AG10803 (cell line): ENCODE data around the gene TMEM234.

Experiments used
- DNase-seq: peaks from one replicate; pipeline ENCODE4 v3.0.0; 2010; ENCODE audit warnings: low read depth
- H3K4me3 ChIP-seq: 2 replicates; pipeline ENCODE4 v1.5.1; 2011; ENCODE audit warnings: mild to moderate bottlenecking, low read length, control low read depth
- CTCF ChIP-seq: conservative IDR thresholded peaks from 2 replicates; pipeline ENCODE4 v1.5.1; 2011; ENCODE audit warnings: mild to moderate bottlenecking, low read length, control low read depth, inconsistent platforms

TMEM234 gene

DNA sequence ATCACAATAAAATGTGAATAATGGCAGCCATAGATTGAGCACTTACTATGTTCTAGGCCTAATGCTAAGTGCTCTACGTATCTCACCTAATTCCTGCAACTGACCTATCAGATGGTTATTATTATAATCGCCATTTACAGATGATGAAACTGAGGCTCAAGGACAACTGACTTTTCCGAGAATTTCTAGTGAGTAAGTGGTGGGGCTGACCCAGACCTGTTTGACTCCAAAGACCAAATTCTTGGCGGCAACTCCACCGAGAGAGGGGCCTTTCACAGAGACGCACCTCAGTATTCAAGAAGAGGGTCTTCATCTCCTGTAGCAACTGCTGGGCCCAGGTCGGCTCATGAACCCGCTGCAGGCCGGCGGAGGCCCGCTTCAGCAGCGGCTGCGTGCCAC is 573 bp downstream of the TMEM234 start:
- DNase-seq = no peak

DNA sequence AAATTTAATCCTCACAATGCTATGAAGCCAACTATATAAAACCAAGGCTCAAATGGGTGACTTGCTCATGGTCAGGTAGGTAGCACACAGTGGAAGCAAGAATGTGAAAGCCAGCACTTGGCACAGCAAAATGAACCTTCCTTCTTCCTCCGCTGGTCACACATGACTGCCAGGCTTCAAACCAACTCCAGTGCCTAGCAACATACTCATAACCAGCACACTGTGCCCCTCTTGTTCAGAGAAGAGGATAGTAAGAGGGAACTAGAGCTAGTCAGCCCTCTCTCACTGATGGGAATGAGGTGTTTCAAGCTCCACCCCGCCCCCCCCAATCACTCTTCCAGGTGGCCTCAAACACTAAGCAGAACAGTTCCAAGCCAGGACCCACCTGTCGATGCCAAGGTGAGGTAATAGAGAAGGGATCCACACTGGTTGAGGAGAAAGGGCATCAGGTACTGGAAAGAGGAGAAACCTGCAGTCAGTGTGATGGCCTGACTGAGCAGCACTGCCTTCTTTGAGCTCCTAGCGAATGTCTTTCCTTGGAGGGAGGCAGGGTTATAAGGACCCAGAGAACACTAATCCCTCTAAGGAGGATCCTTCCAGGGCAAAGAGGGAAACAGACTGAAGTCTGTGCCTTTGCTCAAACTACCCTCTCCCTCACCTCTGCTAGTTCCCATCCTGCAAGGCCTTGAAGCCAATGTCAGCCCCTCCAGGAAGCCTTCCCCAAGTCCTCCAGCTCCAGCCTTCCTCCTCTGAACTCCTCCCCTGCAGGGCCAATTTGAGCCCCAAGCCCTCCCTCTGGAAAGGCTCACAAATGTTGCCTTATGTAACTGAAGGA is 1.2 kb downstream of the TMEM234 start:
- DNase-seq = no peak
- H3K4me3 ChIP-seq = peak overlapping the region; percentile 96
- no peak for TF ChIP-seq CTCF

More for the DNA sequence above, 573 bp downstream of the TMEM234 start:
- peak overlapping the region; percentile 96 for H3K4me3 ChIP-seq
- TF ChIP-seq CTCF = no peak

GRCh38 chr1:32219022-32219421 is 3.1 kb downstream of the TMEM234 start:
- H3K4me3 ChIP-seq = no peak overlapping the region
- peak; percentile 92 for DNase-seq
- TF ChIP-seq CTCF = peak; percentile 15; the same call in 1 of the 2 replicates

- DNase-seq = no peak
- H3K4me3 ChIP-seq = no peak overlapping the region
- no peak for TF ChIP-seq CTCF
Measured at GRCh38 chr1:32216566-32216965, 5.6 kb downstream of the TMEM234 start.

DNA sequence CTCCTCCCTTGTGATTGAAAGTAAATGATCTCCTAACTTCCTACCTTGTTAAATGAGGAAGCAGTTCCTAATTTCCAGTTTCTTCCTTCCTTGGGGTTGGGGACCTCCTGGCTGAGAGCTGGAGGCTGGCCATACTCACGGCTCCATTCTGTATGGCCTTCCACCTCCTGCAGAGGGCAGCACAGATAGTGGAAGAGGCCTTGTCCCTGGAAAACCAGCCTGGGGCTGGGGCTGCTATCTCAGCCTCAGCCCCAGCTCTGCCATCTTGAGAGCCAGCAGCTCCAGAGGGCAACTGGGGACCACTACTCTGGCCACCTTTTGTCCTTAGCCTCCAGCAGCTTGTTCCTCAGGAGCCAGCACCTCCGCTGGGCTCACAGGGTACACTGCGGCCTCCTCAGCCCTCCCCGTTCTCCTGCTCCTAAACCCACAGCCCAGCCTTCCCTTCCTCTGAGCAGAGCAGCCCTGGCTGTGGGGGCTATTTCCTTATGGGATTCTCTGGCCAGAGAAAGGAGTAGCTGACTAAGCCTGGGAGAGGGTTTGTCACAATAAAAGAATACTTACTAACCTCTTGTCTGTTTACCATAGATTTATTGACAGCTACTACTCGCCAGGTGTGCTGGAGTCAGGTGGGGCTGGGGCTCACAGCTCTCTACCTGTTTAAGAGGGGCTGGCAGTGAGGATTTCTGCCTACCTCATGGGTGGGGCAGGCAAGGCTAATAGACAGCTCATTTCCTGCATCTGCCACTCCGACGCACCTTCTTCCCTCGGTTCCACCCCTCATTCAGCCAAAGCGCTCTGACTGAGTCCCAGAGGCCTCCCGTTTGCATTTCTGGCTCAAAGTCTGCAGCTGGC is 6.3 kb downstream of the TMEM234 start:
- peak; percentile 86 for TF ChIP-seq CTCF
- peak; percentile 64 for DNase-seq
- no peak overlapping the region for H3K4me3 ChIP-seq

DNA sequence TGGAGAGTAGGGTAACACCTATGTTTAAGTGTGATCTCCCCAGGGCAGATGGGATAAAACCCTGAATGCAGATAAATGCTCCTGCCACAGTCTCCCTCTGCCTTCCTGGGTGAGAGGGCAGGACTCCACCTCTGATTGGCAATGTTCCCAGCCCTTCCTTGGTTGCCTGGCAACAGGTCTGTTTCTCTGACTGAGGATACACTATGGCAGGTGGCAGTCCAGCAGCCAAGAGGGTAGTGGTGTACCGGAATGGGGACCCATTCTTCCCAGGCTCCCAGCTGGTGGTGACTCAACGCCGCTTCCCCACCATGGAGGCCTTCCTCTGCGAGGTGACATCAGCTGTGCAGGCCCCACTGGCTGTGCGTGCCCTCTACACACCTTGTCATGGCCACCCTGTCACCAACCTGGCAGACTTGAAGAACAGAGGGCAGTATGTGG is 13.2 kb downstream of the TMEM234 start, which contains the start of gene DCDC2B:
TSS of gene DCDC2B (plus strand) at position 199 of the 438 bp plus-strand sequence. CDS start at position 204, 5 bp downstream.
- peak; percentile 38 for DNase-seq
- TF ChIP-seq CTCF = no peak
- H3K4me3 ChIP-seq = no peak within 1 kb of the TSS
